ENCODE measurements around the gene CDH6.

DNA sequence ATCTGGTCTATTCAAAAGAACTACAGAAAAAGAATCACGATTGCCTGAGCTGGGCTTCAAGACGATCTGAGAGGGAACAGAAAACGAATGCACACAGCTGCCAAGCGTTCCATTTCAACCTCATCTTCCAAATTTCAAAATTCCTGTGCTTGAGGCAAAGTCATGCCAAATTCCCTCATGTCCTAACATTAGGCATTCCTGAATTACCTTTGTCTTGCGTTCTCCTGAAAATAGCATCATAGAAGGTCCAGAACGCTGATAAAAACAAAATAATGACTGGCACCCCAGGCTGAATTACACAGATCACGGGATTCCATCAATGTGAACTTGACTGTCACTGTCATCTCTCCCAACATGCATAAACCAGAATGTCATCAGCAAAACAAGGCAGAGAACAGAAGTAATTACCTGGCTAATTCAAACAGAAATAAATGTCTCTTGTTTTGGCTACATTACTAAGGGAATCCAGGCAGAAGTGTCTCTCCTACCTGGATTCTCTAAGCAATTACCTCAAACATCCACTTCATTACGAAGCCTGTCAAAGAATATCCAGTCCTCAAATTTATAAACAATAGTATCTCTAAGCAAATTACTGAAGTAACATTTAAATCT, 12.0 kb upstream of the CDH6 start:
- TF ChIP-seq MZF1 (CRISPR knock-in tag; IDR thresholded peaks at IDR 0.05; ENCODE audit: borderline replicate concordance): no peak
- TF ChIP-seq MYNN (CRISPR knock-in tag; IDR thresholded peaks at IDR 0.05; ENCODE audit: low read depth): no peak
- no peak for TF ChIP-seq ZNF749 (CRISPR knock-in tag; IDR thresholded peaks at IDR 0.05; ENCODE audit: borderline replicate concordance)
- TF ChIP-seq DNMT1 (CRISPR knock-in tag; IDR thresholded peaks at IDR 0.05): no peak
- no peak for TF ChIP-seq TBP (CRISPR knock-in tag; IDR thresholded peaks at IDR 0.05)
- no peak for TF ChIP-seq FLYWCH1 (CRISPR knock-in tag; IDR thresholded peaks at IDR 0.05)
- no peak for TF ChIP-seq ZNF382 (CRISPR knock-in tag; IDR thresholded peaks at IDR 0.05; ENCODE audit: borderline replicate concordance)
- TF ChIP-seq HCFC1 (IDR thresholded peaks at IDR 0.05; ENCODE audit: low read depth, low read length): no peak
- TF ChIP-seq, protein P1, sequence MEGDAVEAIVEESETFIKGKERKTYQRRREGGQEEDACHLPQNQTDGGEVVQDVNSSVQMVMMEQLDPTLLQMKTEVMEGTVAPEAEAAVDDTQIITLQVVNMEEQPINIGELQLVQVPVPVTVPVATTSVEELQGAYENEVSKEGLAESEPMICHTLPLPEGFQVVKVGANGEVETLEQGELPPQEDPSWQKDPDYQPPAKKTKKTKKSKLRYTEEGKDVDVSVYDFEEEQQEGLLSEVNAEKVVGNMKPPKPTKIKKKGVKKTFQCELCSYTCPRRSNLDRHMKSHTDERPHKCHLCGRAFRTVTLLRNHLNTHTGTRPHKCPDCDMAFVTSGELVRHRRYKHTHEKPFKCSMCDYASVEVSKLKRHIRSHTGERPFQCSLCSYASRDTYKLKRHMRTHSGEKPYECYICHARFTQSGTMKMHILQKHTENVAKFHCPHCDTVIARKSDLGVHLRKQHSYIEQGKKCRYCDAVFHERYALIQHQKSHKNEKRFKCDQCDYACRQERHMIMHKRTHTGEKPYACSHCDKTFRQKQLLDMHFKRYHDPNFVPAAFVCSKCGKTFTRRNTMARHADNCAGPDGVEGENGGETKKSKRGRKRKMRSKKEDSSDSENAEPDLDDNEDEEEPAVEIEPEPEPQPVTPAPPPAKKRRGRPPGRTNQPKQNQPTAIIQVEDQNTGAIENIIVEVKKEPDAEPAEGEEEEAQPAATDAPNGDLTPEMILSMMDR (CRISPR knock-in tag; IDR thresholded peaks at IDR 0.05): no peak
- TF ChIP-seq ZNF468 (CRISPR knock-in tag; IDR thresholded peaks at IDR 0.05): no peak
